RWPE2 (cell line): ENCODE results near the gene KIF3A.

Source experiments
- ATAC-seq: fragments of 200-7000 bp; cut with Tn5 transposase; 3 replicates; pipeline ENCODE4 v1.9.1; 2021; ENCODE audit warnings: low read depth
- DNase-seq: peaks from one replicate; pipeline ENCODE4 v3.0.0-alpha.2; 2020; ENCODE audit warnings: low spot score
- H3K27ac ChIP-seq: fragments of 450-650 bp; 2 replicates; pipeline ENCODE4 v1.5.1; 2017; ENCODE audit warnings: mild to moderate bottlenecking; ENCODE audit not compliant: poor library complexity, severe bottlenecking
- H3K27me3 ChIP-seq: fragments of 250-450 bp; sonication (Bioruptor Pico); 2 replicates; pipeline ENCODE4 v1.5.1; 2021; ENCODE audit warnings: mild to moderate bottlenecking, moderate library complexity; ENCODE audit not compliant: insufficient read depth, poor library complexity, severe bottlenecking
- H3K36me3 ChIP-seq: fragments of 250-450 bp; sonication (Bioruptor Pico); 2 replicates; pipeline ENCODE4 v1.5.1; 2020; ENCODE audit warnings: low read depth, mild to moderate bottlenecking, moderate library complexity
- H3K4me1 ChIP-seq: fragments of 250-450 bp; sonication (Bioruptor Pico); 2 replicates; pipeline ENCODE4 v1.5.1; 2021; ENCODE audit warnings: mild to moderate bottlenecking, moderate library complexity; ENCODE audit not compliant: insufficient read depth, poor library complexity, severe bottlenecking
- H3K4me3 ChIP-seq: fragments of 250-450 bp; sonication (Bioruptor Pico); 2 replicates; pipeline ENCODE4 v1.5.1; 2021; ENCODE audit warnings: mild to moderate bottlenecking, moderate library complexity; ENCODE audit not compliant: severe bottlenecking
- H3K9me3 ChIP-seq: fragments of 250-450 bp; sonication (Bioruptor Pico); 2 replicates; pipeline ENCODE4 v1.5.1; 2021; ENCODE audit warnings: mild to moderate bottlenecking, moderate library complexity; ENCODE audit not compliant: severe bottlenecking
- CTCF ChIP-seq: fragments of 450-650 bp; IDR thresholded peaks from one replicate; pipeline ENCODE4 v1.5.1; 2017; ENCODE audit warnings: mild to moderate bottlenecking, moderate library complexity; ENCODE audit not compliant: poor library complexity, severe bottlenecking

The KIF3A gene

GRCh38 chr5:132667761-132668705, 69.3 kb downstream of the KIF3A start:
- no peak overlapping the region for H3K4me3 ChIP-seq
- H3K27ac ChIP-seq: no peak overlapping the region
- TF ChIP-seq CTCF: no peak
- H3K4me1 ChIP-seq: no peaks in the 10 kb centered on the region
- no peaks in the 10 kb centered on the region for H3K27me3 ChIP-seq
- no peaks in the 10 kb centered on the region for H3K36me3 ChIP-seq
- ATAC-seq (0 out of 3 replicates have a peak, but pooled peaks have one; percentile 43), DNase-seq (no peak)
- H3K9me3 ChIP-seq: no peaks in the 10 kb centered on the region

GRCh38 chr5:132667309-132667708, 70.0 kb downstream of the KIF3A start:
- H3K4me1 ChIP-seq: no peaks in the 10 kb centered on the region
- H3K9me3 ChIP-seq: no peaks in the 10 kb centered on the region
- no peak overlapping the region for H3K4me3 ChIP-seq
- no peaks in the 10 kb centered on the region for H3K27me3 ChIP-seq
- DNase-seq (no peak), ATAC-seq (no peak)
- TF ChIP-seq CTCF: no peak
- H3K27ac ChIP-seq: no peak overlapping the region
- H3K36me3 ChIP-seq: no peaks in the 10 kb centered on the region

- H3K27ac ChIP-seq: no peak overlapping the region
- TF ChIP-seq CTCF: no peak
- H3K27me3 ChIP-seq: no peaks in the 10 kb centered on the region
- ATAC-seq (no peak), DNase-seq (no peak)
- H3K4me3 ChIP-seq: no peak overlapping the region
- no peaks in the 10 kb centered on the region for H3K4me1 ChIP-seq
- no peaks in the 10 kb centered on the region for H3K36me3 ChIP-seq
- H3K9me3 ChIP-seq: no peaks in the 10 kb centered on the region
Observed at GRCh38 chr5:132666310-132667123, 70.8 kb downstream of the KIF3A start.

GRCh38 chr5:132665574-132666080, 71.7 kb downstream of the KIF3A start:
- Histone ChIP-seq H3K4me3 (no peak overlapping the region), H3K27ac (no peak overlapping the region), H3K27me3 (no peaks in the 10 kb centered on the region), H3K36me3 (no peaks in the 10 kb centered on the region), H3K9me3 (no peaks in the 10 kb centered on the region), H3K4me1 (no peaks in the 10 kb centered on the region)
- no peak for TF ChIP-seq CTCF
- ATAC-seq (no peak), DNase-seq (no peak)
